Endometrial microvascular endothelial cells (primary cell): Measurements from ENCODE around the gene SMIM23. TPM values are rescaled to one million over a fixed set of nuclear protein-coding genes. Genes with fewer than 3 reads are reported as not detected.

Experiments used
- in situ Hi-C: cut with HindIII; loops from 2 replicates; pipeline ENCODE4 v1.10.0; 2017; ENCODE audit warnings: low sequenced_read_pairs, low pct_unique_long_range_greater_than_20kb; ENCODE audit errors: inconsistent ontology term
- total RNA-seq: library from RNA; depleted of rRNA; stranded (reverse); fragments of >200 nt; gene quantifications from one replicate; pipeline ENCODE4 v1.2.3, GENCODE V29; 2015; ENCODE audit errors: inconsistent ontology term

The SMIM23 gene
- total RNA-seq, 1 donor from 2014 or later: not detected

DNA sequence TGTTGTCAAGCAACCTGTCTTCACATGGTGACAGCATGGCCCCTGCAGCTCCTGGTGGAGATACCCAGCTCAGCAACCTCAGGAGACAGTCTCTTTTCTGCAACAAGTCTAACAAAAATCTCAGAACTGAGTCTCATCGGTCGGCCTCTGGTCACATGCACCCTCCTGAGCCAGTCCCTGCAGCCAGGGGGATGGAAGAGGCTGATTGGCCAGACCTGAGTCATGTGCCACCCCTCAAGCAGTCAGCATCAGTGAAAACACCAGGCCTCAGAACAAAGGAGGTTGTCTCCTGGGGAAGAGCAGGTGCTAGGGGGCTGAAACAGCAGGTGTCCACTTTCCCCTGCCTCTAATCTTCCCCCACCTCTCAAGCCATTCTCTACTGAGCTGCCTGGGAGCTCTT, 54.4 kb downstream of the SMIM23 start:
- in situ Hi-C loops: no loop called here

Other genes with a start within 250 kb of the SMIM23 start
- gene FBXW11, start 220.8 kb downstream of the SMIM23 start, total RNA-seq: 39.5 TPM